Measurements from ENCODE around the gene ADCY2. TPM values are rescaled to one million over a fixed set of nuclear protein-coding genes. Genes with fewer than 3 reads are reported as not detected.

Gene ADCY2
- total RNA-seq, 1 donor from 2014 or later = not detected

GRCh38 chr5:7844901-7845300 is 449.0 kb downstream of the ADCY2 start:
- DNase-seq (ENCODE audit: low spot score) = no peak
- Mint-ChIP-seq H3K27me3 (ENCODE audit: low read depth) (peaks cover 48% of the 10 kb centered on the region), H3K4me1 (ENCODE audit: low read depth) (peaks cover under 1% of the 10 kb centered on the region), H3K36me3 (ENCODE audit: low read depth) (no peaks in the 10 kb centered on the region), H3K27ac (no peak overlapping the region), H3K9me3 (no peaks in the 10 kb centered on the region), H3K4me3 (ENCODE audit: low read depth) (no peak overlapping the region)
- intact Hi-C loops (cut with micrococcal nuclease) = no loop called here

- H3K4me3 Mint-ChIP-seq (ENCODE audit: low read depth) = no peak overlapping the region
- no peaks in the 10 kb centered on the region for H3K9me3 Mint-ChIP-seq
- no peaks in the 10 kb centered on the region for H3K36me3 Mint-ChIP-seq (ENCODE audit: low read depth)
- peaks cover 2% of the 10 kb centered on the region for H3K4me1 Mint-ChIP-seq (ENCODE audit: low read depth)
- intact Hi-C loops (cut with micrococcal nuclease) = no loop called here
- H3K27ac Mint-ChIP-seq = no peak overlapping the region
- H3K27me3 Mint-ChIP-seq (ENCODE audit: low read depth) = peaks cover 47% of the 10 kb centered on the region
- DNase-seq (ENCODE audit: low spot score) = no peak
Measured at GRCh38 chr5:7845557-7845956, 449.6 kb downstream of the ADCY2 start.

GRCh38 chr5:7846327-7846726 is 450.4 kb downstream of the ADCY2 start:
- intact Hi-C loops (cut with micrococcal nuclease) = no loop called here
- no peak overlapping the region for H3K27ac Mint-ChIP-seq
- no peak for DNase-seq (ENCODE audit: low spot score)
- no peaks in the 10 kb centered on the region for H3K9me3 Mint-ChIP-seq
- H3K4me3 Mint-ChIP-seq (ENCODE audit: low read depth) = no peak overlapping the region
- no peaks in the 10 kb centered on the region for H3K36me3 Mint-ChIP-seq (ENCODE audit: low read depth)
- peaks cover 49% of the 10 kb centered on the region for H3K27me3 Mint-ChIP-seq (ENCODE audit: low read depth)
- peaks cover 5% of the 10 kb centered on the region for H3K4me1 Mint-ChIP-seq (ENCODE audit: low read depth)

GRCh38 chr5:7848296-7848695 is 452.4 kb downstream of the ADCY2 start:
- H3K36me3 Mint-ChIP-seq (ENCODE audit: low read depth) = no peaks in the 10 kb centered on the region
- peaks cover 53% of the 10 kb centered on the region for H3K27me3 Mint-ChIP-seq (ENCODE audit: low read depth)
- H3K27ac Mint-ChIP-seq = no peak overlapping the region
- peaks cover 16% of the 10 kb centered on the region for H3K4me1 Mint-ChIP-seq (ENCODE audit: low read depth)
- intact Hi-C loops (cut with micrococcal nuclease) = no loop called here
- DNase-seq (ENCODE audit: low spot score) = no peak
- H3K9me3 Mint-ChIP-seq = peaks cover 3% of the 10 kb centered on the region
- H3K4me3 Mint-ChIP-seq (ENCODE audit: low read depth) = no peak overlapping the region

- H3K4me3 Mint-ChIP-seq (ENCODE audit: low read depth) = peak overlapping the region; percentile 61
- peaks cover 42% of the 10 kb centered on the region for H3K27me3 Mint-ChIP-seq (ENCODE audit: low read depth)
- DNase-seq (ENCODE audit: low spot score) = no peak
- intact Hi-C loops (cut with micrococcal nuclease) = loop anchor here (10.0 kb wide), 1 partner anchor 1085 kb away; no protein-coding TSS in a partner anchor
- no peak overlapping the region for H3K27ac Mint-ChIP-seq
- no peaks in the 10 kb centered on the region for H3K36me3 Mint-ChIP-seq (ENCODE audit: low read depth)
- H3K4me1 Mint-ChIP-seq (ENCODE audit: low read depth) = peaks cover 16% of the 10 kb centered on the region
- peaks cover 4% of the 10 kb centered on the region for H3K9me3 Mint-ChIP-seq
Measured at GRCh38 chr5:7849681-7850394, 453.9 kb downstream of the ADCY2 start.

GRCh38 chr5:7850395-7851239 is 454.7 kb downstream of the ADCY2 start, which contains the start of gene CFAP90:
TSS of gene CFAP90 (minus strand) at chr5:7851133. CDS start at chr5:7851021, 112 bp downstream.
- H3K27me3 Mint-ChIP-seq (ENCODE audit: low read depth) = peaks cover 40% of the 10 kb centered on the region
- H3K4me1 Mint-ChIP-seq (ENCODE audit: low read depth) = peaks cover 16% of the 10 kb centered on the region
- no peak within 1 kb of the TSS for H3K27ac Mint-ChIP-seq
- intact Hi-C loops (cut with micrococcal nuclease) = loop anchor here (10.0 kb wide), 1 partner anchor 1086 kb away; no protein-coding TSS in a partner anchor
- peaks cover 4% of the 10 kb centered on the region for H3K9me3 Mint-ChIP-seq
- H3K36me3 Mint-ChIP-seq (ENCODE audit: low read depth) = no peaks in the 10 kb centered on the region
- DNase-seq (ENCODE audit: low spot score) = no peak
- peak within 1 kb of the TSS; percentile 61 for H3K4me3 Mint-ChIP-seq (ENCODE audit: low read depth)

- Mint-ChIP-seq H3K4me1 (ENCODE audit: low read depth) (peaks cover 16% of the 10 kb centered on the region), H3K4me3 (ENCODE audit: low read depth) (peak overlapping the region; percentile 47), H3K27me3 (ENCODE audit: low read depth) (peaks cover 39% of the 10 kb centered on the region), H3K36me3 (ENCODE audit: low read depth) (no peaks in the 10 kb centered on the region), H3K27ac (no peak overlapping the region), H3K9me3 (peaks cover 4% of the 10 kb centered on the region)
- no peak for DNase-seq (ENCODE audit: low spot score)
- intact Hi-C loops (cut with micrococcal nuclease) = loop anchor here (10.0 kb wide), 1 partner anchor 1086 kb away; no protein-coding TSS in a partner anchor
Measured at GRCh38 chr5:7851240-7851592, 455.3 kb downstream of the ADCY2 start.

GRCh38 chr5:7851617-7852289 is 455.8 kb downstream of the ADCY2 start:
- intact Hi-C loops (cut with micrococcal nuclease) = loop anchor here (10.0 kb wide), 1 partner anchor 1087 kb away; no protein-coding TSS in a partner anchor
- Mint-ChIP-seq H3K36me3 (ENCODE audit: low read depth) (no peaks in the 10 kb centered on the region), H3K4me3 (ENCODE audit: low read depth) (no peak overlapping the region), H3K27me3 (ENCODE audit: low read depth) (peaks cover 34% of the 10 kb centered on the region), H3K9me3 (peaks cover 4% of the 10 kb centered on the region), H3K4me1 (ENCODE audit: low read depth) (peaks cover 18% of the 10 kb centered on the region), H3K27ac (no peak overlapping the region)
- no peak for DNase-seq (ENCODE audit: low spot score)

- peaks cover 23% of the 10 kb centered on the region for H3K4me1 Mint-ChIP-seq (ENCODE audit: low read depth)
- peak overlapping the region; percentile 38 for H3K4me3 Mint-ChIP-seq (ENCODE audit: low read depth)
- intact Hi-C loops (cut with micrococcal nuclease) = loop anchor here (10.0 kb wide), 1 partner anchor 1088 kb away; no protein-coding TSS in a partner anchor
- peaks cover 30% of the 10 kb centered on the region for H3K27me3 Mint-ChIP-seq (ENCODE audit: low read depth)
- peaks cover 2% of the 10 kb centered on the region for H3K36me3 Mint-ChIP-seq (ENCODE audit: low read depth)
- peaks cover 4% of the 10 kb centered on the region for H3K9me3 Mint-ChIP-seq
- no peak overlapping the region for H3K27ac Mint-ChIP-seq
- DNase-seq (ENCODE audit: low spot score) = no peak
Measured at GRCh38 chr5:7852542-7852941, 456.6 kb downstream of the ADCY2 start.

- Mint-ChIP-seq H3K36me3 (ENCODE audit: low read depth) (peaks cover 5% of the 10 kb centered on the region), H3K4me3 (ENCODE audit: low read depth) (no peak overlapping the region), H3K9me3 (peaks cover 4% of the 10 kb centered on the region), H3K27ac (no peak overlapping the region), H3K4me1 (ENCODE audit: low read depth) (peaks cover 27% of the 10 kb centered on the region), H3K27me3 (ENCODE audit: low read depth) (peaks cover 27% of the 10 kb centered on the region)
- no peak for DNase-seq (ENCODE audit: low spot score)
- intact Hi-C loops (cut with micrococcal nuclease) = loop anchor here (10.0 kb wide), 1 partner anchor 1088 kb away; no protein-coding TSS in a partner anchor
Measured at GRCh38 chr5:7852988-7853387, 457.1 kb downstream of the ADCY2 start.

- Mint-ChIP-seq H3K36me3 (ENCODE audit: low read depth) (peaks cover 28% of the 10 kb centered on the region), H3K27me3 (ENCODE audit: low read depth) (peaks cover 10% of the 10 kb centered on the region), H3K9me3 (peaks cover 4% of the 10 kb centered on the region), H3K4me1 (ENCODE audit: low read depth) (peaks cover 40% of the 10 kb centered on the region), H3K27ac (no peak overlapping the region), H3K4me3 (ENCODE audit: low read depth) (no peak overlapping the region)
- intact Hi-C loops (cut with micrococcal nuclease) = loop anchor here (5.0 to 10.0 kb wide), 2 partner anchors 42 to 1091 kb away; no protein-coding TSS in a partner anchor
- DNase-seq (ENCODE audit: low spot score) = no peak
Measured at GRCh38 chr5:7855611-7856010, 459.7 kb downstream of the ADCY2 start.

GRCh38 chr5:7856855-7857254 is 460.9 kb downstream of the ADCY2 start:
- intact Hi-C loops (cut with micrococcal nuclease) = loop anchor here (5.0 to 10.0 kb wide), 2 partner anchors 40 to 1092 kb away; no protein-coding TSS in a partner anchor
- Mint-ChIP-seq H3K9me3 (peaks cover 4% of the 10 kb centered on the region), H3K27me3 (ENCODE audit: low read depth) (peaks cover 8% of the 10 kb centered on the region), H3K4me1 (ENCODE audit: low read depth) (peaks cover 33% of the 10 kb centered on the region), H3K4me3 (ENCODE audit: low read depth) (no peak overlapping the region), H3K36me3 (ENCODE audit: low read depth) (peaks cover 38% of the 10 kb centered on the region), H3K27ac (no peak overlapping the region)
- peak; percentile 27 for DNase-seq (ENCODE audit: low spot score)

Measured in activated T-helper 2 cell treated with anti-CD3 and anti-CD28 coated beads, Interferon-gamma antibody, Interleukin-2, Interleukin-4, amounts not matched to agents 10 μg/mL and 5 μg/mL and 100 μg/mL, durations not matched to agents 14 hours and 24 hours and 36 hours (primary cell).